NCI-H2196 treated with DMSO at 0.1 percent for 48 hours (cell line): ENCODE data around the gene TBC1D22A.

Experiments
- DNase-seq: peaks from one replicate; lab custom pipeline; 2025; ENCODE audit not compliant: unreplicated experiment; lab: John Stamatoyannopoulos, UW

Gene TBC1D22A

GRCh38 chr22:47006433-47006832 is 244.0 kb downstream of the TBC1D22A start:
- DNase-seq: no peak

- no peak for DNase-seq
These were observed 244.4 kb downstream of the TBC1D22A start for GRCh38 chr22:47006869-47007268.

GRCh38 chr22:47007496-47007895 is 245.0 kb downstream of the TBC1D22A start:
- no peak for DNase-seq

DNA sequence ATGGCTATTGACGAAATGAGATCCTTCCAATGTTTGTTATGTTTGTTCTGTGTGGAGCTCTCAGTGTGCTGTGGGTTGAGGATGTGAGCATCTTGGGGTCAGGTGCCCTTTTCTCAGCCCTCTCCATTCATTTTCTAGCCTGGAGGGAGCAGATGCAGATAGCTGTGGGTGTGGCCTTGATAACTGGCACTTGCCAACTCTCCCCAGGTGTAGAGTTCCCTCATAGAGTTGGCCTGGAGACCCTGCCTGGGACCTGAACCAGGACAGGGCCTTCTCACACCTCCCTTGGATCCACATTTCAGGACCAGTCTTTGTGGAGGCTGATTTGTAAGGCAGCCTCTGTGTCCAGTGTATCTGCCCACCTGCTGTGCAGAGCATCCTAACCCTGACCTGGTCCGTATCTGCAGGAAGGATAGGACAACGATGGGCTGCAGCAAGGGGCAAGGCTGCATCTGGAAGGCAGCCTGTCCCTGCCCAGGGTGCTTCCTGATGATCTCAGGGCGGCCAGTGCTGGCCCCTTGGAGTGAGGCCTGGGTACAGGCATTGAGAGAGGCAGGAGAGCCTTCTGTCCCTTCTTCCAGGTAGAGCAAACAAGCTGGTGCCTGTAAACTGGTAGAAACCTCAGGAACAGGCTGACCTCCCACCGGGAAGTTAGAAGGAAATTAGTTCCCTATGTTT is 245.9 kb downstream of the TBC1D22A start:
- DNase-seq: no peak

DNA sequence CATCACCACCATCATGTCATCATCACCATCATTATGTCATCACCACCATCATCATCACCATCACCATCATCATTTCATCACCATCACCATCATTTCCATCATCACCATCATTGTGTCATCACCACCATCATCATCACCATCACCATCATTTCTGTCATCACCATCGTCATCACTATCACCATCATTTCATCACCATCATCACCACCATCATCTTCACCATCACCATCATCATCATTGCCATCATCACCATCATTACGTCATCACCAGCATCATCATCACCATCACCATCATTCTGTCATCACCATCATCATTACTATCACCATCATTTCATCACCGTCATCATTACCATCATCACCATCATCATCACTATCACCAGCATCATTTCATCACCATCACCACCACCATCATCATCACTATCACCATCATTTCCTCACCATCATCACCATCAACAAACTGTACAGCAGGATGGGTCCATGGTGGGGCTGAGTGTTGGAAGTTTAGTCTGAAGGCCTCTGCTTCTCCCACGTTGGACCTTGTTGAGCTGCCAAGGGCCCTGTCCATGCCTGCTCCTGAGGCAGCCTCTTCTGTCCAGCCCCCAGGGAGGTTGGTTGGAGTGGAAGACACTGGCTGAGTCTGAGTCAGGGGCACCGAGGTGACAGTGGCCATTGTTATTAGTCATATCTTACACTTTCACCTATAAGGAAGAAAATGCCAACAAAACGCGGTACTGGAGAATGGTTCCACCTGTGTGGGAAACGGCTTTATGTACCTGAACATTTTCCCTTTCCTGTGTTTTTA is 247.1 kb downstream of the TBC1D22A start:
- DNase-seq: no peak

GRCh38 chr22:47010211-47010610 is 247.8 kb downstream of the TBC1D22A start:
- DNase-seq: no peak

- no peak for DNase-seq
These were observed 248.8 kb downstream of the TBC1D22A start for GRCh38 chr22:47011131-47011858.

DNA sequence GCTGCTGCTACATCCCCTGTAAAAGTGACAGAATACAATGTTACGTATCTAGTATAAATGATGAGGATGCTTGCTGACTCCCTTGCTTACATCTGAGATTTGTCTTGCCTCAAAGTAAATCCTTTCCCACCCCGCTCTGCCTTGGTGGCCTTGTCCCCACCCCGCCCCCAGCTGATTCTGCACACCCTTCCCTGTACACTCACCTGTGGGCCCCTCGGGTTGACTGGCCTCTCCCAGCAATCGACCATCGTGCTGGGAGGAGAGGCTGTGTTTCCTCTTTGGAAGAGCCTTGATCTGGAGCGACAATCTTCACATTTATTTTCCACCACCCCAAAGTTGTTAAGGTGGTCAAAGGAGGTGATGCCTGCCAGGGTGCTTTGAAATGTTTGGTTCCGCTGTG is 249.4 kb downstream of the TBC1D22A start:
- DNase-seq: no peak

GRCh38 chr22:47012589-47013370 is 250.3 kb downstream of the TBC1D22A start:
- no peak for DNase-seq

DNA sequence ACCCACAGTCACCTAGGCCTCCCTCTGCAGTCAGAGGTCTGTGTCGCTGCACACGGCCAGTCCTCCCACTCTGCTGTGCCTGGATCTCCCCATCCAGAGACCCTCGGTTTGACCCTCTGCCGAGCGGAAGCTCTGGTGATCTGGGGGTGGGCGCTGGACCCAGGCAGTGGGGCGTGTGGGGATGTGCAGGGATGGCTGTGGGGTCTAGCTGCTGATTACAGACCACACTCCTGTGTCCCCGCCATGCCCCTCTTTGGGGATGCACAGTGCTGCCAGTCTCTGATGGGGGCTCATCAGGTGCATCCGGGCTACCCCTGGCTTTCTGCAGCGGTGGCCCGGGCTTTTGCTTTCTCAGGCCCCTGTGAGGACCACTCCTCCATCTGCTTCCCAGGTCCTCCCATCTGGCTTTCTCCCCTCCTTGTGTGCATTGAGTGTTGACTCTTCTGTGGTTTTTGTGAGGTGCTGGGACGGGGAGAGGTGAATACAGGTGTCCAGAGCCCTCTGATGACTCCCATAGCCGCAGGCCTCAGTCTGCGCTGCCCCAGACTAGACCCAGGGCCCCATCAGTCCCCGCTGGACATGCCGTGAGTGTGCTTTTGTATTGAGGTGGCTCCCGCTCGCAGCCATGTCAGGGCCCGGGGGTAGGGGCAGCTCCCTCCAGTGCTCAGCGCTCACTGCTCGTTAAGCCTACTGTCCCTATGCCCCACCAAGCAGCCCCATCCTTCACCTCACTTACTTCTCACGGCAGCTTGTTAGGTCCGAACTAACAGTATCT is 251.6 kb downstream of the TBC1D22A start:
- DNase-seq: no peak

- no peak for DNase-seq
These were observed 252.3 kb downstream of the TBC1D22A start for GRCh38 chr22:47014636-47015345.

- no peak for DNase-seq
These were observed 253.2 kb downstream of the TBC1D22A start for GRCh38 chr22:47015589-47016178.

DNA sequence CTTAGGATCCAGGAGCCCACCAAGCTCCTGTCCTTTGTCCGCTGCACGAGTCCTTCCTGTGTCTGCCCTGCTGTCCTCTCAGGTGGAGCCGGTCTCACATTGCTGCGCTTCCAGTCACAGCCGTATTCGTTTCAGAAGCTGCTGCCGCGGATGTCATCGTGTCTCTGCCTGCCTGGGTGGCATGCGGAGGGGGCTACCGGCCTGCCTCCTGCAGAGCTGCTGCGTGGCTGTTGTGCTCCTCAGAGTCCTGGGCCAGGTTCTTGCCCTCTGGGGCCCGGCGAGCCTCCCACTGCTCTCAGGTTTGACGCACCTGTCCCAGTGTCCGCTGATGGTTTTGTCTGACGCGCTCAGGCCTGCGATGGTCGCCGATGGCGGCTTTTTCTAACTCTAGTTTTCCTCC is 254.2 kb downstream of the TBC1D22A start:
- no peak for DNase-seq

DNA sequence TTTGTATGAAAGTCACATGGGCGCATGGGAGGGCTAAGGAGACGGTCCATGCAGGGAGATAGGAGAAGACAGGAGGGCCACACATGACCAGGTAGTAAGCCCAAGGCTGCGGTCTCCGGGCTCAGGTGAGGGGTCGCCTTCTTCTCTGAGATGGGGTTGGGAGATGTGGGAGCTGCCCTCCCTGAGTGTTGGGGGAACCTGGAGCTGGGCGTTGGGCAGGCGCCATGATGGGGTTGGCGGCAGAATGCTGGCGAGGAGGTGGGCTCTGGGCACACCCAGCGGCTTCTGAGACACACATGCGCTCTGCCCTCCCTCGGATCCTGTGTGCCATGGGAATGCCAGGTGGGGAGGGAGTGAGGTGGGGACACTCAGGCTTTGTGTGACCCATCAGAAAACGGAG is 254.8 kb downstream of the TBC1D22A start:
- no peak for DNase-seq

GRCh38 chr22:47018010-47018910 is 255.8 kb downstream of the TBC1D22A start:
- DNase-seq: no peak

- DNase-seq: no peak
These were observed 256.8 kb downstream of the TBC1D22A start for GRCh38 chr22:47019012-47019790.

GRCh38 chr22:47020166-47020565 is 257.7 kb downstream of the TBC1D22A start:
- DNase-seq: no peak
